DMS 273 (cell line): ENCODE results near the gene RNF31.

ENCODE experiments used
- DNase-seq: peaks from one replicate; lab custom pipeline; 2025; ENCODE audit not compliant: unreplicated experiment; lab: John Stamatoyannopoulos, UW

Gene RNF31

DNA sequence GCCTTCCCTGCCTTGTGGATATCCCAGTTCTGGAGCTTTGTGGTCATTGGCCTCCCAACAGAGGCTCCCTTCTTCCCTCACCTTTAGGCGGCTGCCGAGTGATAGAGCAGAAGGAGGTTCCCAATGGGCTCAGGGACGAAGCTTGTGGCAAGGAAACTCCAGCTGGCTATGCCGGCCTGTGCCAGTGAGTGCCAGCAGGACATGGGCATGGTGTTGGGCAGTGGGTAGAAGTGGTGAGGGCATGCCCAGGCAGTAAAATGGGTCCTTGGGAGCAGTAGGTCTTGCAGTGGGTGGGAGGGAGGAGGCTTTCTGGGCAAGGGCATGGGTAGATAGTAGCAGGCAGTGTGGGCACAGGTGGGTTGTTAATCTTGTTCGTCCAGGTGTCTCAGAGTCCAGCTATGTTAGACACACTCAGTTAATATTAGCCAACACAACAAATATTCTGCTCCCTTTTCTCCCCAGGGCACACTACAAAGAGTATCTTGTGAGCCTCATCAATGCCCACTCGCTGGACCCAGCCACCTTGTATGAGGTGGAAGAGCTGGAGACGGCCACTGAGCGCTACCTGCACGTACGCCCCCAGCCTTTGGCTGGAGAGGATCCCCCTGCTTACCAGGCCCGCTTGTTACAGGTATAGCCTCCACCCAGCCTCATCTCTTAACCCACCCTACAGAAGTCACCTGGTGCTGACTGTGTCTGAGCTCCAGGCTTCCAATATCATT lies 12.6 kb downstream of the RNF31 start:
- no peak for DNase-seq

DNA sequence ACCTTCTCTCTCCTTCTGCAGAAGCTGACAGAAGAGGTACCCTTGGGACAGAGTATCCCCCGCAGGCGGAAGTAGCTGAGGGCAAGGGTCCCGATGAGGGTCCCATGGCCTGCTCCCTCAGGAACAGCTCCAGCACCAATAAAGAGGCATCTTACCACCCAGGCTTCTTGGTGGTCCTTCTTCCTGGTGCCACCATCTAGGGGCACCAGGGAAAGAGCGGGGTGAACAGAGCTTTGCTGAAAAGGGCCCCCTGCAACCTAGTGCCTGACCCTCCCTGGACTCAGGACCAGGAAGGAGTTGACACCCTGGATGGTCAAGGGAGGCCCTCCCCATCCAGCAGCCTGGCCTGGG lies 13.2 kb downstream of the RNF31 start:
- DNase-seq: no peak

- peak; percentile 98 for DNase-seq
Measured at GRCh38 chr14:24160850-24161804, 13.8 kb downstream of the RNF31 start, which contains the start of gene IRF9. Gene IRF9 (plus strand): TSS chr14:24161265. CDS start chr14:24162145, 880 bp downstream.

GRCh38 chr14:24162093-24162492 lies 14.8 kb downstream of the RNF31 start:
- no peak for DNase-seq

GRCh38 chr14:24164518-24164991 lies 17.3 kb downstream of the RNF31 start:
- DNase-seq: no peak

- DNase-seq: no peak
Measured at GRCh38 chr14:24165785-24166184, 18.5 kb downstream of the RNF31 start.

DNA sequence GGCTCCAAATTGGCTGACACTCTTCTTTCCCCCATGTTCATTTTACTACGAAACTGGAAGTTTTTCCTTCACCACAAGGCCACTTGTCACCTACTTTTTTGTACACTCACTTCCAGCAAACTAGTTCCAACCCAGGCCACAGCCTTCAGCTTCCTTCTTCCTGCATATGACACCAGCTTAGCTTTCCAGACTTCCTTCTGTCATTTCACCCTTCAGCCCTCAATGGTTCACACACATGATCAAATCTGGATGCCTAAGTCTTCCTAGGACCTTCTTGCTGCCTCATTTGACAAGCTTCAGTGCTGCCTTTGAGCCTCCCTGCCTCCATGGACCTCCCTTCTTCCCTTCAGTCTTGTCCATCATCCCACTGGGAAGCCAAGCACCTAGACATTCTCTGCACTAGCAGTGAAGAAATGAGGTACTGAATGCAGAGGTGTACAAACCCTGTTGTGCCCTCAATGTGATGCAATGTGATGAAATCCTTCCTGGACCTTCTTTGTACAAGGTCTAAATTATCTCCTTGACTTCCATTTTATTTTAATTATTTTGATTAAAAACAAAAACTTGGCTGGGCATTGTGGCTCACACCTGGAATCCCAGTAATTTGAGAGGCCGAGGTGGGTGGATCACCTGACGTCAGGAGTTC lies 20.3 kb downstream of the RNF31 start:
- DNase-seq: no peak

DNA sequence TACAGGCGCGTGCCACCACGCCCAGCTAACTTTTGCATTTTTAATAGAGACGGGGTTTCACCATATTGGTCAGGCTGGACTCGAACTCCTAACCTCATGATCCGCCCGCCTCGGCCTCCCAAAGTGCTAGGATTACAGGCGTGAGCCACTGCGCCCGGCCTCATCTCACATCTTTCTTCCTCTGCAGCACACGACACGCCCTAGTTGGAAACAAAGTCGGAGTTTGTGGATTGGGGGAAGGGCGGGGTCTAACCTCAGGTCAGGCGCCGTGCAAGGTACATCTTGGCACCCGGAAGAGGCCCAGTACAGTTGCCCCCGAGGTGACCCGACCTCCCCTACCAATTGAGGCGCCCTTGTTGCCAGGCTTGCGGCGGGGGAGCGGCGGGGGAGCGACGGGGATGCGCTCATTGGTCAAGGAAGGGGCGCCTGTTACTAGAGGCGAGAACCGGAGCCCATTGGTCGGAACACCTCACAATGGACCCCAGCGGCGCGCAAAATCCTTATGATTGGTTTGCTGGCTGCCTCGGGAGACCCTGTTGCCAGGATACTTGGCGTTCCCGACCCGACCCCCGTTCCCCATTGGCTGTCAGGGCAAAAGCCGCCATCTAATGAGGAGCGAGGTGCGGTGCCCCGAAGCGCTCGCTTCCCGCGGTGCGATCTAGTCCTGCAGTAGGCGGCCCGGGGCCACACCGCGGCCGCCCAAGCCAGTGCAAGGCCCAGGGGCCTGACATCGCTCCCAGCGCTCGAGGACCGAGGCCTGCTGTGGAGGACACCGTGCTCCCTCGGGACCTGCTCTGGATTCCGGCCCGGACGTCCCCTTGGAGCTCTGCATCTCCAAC lies 24.3 kb downstream of the RNF31 start, which contains the start of gene REC8:
TSS of gene REC8 (plus strand) at position 659 of the 839 bp plus-strand sequence. CDS start 473 bp downstream, outside the sequence.
- peak; percentile 99 for DNase-seq

GRCh38 chr14:24172261-24172860 lies 25.1 kb downstream of the RNF31 start:
- DNase-seq: peak; percentile 75

DNA sequence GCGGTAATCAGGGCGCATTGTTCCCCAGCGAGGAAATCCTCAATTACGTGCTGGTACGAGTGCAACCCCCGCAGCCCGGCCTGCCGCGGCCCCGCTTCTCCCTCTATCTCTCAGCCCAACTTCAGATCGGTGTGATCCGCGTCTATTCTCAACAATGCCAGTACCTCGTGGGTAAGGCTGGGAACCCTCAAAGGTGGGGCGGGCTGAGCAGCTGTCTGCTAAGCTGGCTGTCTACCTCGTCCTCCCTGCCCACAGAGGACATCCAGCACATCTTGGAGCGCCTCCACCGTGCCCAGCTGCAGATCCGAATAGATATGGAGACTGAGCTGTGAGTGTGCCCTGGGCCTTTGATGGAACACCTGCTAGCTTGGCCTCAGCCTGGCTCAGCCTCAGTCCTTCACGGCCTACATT lies 25.6 kb downstream of the RNF31 start:
- peak; percentile 54 for DNase-seq

GRCh38 chr14:24176599-24176998 lies 29.3 kb downstream of the RNF31 start:
- no peak for DNase-seq

DNA sequence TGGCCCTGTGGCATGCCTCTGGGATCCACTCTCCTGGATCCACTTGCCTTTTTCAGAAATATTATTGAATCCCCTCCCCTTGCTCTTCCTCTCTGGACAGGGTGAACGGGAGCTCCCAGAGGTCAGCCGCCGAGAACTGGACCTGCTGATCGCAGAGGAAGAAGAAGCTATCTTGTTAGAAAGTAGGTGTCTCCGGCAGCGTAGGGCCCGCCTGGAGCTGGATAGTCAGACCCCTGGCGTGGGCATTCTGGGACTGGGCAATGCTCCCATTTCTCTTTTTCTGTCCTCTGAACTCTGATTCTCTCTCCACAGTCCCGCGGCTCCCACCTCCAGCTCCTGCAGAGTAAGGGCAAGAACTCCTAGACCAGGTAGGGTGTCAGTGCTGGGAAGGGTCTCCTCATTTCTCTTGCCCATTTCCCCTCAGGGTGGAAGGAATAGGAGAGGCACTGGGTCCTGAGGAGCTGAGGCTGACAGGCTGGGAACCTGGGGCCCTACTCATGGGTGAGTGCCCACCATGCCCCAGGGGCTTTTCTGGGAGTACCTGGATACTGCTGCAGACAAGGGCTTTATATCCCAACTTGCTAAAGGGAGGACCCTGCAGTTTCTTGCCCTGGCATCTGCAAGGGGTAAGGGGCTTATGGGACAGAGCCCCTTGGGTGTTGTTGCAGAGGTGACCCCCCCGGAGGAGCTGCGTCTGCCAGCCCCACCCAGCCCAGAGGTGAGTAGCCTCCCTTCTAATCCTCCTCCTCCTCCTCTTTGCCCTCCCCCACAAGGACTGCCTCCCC lies 29.9 kb downstream of the RNF31 start:
- no peak for DNase-seq

DNA sequence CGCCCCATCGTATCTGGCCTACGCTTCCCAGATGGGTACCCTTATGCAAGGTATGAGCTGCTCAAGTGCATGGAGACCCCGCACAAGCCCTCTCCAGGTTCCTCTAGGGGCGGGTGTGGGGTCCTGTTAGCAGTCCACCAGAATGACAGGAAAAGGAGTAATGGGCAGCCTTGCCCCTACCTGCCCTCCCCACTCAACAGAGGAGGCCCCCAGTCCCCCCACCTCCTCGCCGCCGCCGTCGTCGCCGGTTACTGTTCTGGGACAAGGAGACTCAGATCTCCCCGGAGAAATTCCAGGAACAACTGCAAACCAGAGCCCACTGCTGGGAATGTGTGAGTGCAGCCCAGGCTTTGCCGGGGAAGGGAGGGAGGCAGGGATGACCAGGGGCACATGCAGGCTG lies 30.6 kb downstream of the RNF31 start:
- DNase-seq: no peak

- peak; percentile 66 for DNase-seq
Measured at GRCh38 chr14:24178399-24179178, 31.3 kb downstream of the RNF31 start.

DNA sequence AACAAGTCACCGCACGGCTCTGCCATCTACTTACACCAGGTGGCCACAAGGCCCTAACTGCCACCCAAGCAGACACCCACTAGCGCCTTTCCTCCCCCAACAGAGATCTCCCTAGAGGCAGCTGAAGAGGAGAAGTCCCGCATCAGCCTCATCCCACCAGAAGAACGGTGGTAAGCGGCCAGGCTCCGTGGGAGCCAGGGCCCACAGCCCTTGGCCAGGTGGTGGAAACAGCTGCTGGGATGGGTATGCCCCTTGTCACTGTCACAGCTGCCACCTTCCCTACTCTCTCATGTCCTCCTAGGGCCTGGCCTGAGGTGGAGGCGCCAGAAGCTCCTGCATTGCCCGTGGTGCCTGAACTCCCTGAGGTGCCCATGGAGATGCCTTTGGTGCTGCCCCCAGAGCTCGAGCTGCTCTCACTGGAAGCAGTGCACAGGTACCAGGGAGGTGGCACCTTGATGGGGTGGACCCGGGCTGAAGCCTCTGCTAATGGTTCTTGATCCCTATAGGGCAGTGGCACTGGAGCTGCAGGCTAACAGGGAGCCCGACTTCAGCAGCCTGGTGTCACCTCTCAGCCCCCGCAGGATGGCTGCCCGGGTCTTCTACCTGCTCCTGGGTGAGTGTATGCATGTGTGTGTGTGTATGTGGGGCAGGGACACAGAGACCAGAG lies 32.1 kb downstream of the RNF31 start:
- DNase-seq: peak; percentile 66

DNA sequence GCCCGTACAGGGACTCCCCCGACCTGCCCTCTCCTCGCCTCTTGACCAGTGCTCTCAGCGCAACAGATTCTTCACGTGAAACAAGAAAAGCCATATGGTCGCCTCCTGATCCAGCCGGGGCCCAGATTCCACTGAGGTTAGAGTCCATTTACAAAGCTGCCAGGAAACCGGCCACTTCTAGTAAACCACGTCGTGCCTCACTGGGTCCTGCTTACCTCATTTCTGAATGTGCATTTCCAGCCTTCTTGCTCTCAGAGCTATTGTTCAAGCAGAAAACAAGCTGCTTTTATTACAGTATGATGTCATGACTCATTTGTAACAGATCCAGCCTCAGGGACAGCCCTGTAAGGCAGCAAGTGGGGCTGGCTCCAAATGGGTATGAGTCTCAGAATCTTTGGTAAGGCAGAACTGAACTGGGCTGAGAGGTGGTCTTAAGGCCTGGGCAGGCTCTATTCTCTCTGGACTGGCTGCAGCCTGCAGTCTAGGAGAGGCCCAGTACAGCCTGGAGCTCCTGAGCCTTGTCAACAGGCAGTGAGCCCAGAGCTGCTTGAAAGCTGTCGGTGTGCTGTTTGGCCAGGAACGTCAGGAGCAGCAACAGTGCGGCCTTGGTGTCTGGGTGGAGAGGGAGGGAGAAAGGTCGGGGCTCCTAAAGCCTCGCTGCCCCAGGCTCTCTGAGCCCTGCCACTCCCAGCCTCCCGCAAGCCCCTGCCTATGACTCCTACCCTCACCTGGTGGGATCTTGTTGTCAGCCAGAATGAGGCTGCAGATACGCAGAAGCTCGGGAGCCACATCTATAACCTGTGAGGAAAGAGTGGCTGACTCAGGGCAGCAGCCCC lies 32.9 kb downstream of the RNF31 start:
- DNase-seq: peak; percentile 58
